NCI-H2196 (cell line): ENCODE results near the gene HLF.
A peak's percentile ranks its signal among the peaks of the same experiment; 100 is the strongest.

Experiments
- DNase-seq: peaks from one replicate; lab custom pipeline; 2025; ENCODE audit not compliant: unreplicated experiment; lab: John Stamatoyannopoulos, UW

HLF gene

GRCh38 chr17:55254375-55254774, 10.4 kb upstream of the HLF start:
- no peak for DNase-seq

- no peak for DNase-seq
Measured at GRCh38 chr17:55258578-55259135, 6.1 kb upstream of the HLF start.

- no peak for DNase-seq
Measured at GRCh38 chr17:55259684-55260111, 5.1 kb upstream of the HLF start.

- no peak for DNase-seq
Measured at GRCh38 chr17:55261311-55261710, 3.4 kb upstream of the HLF start.

- DNase-seq = no peak
Measured at GRCh38 chr17:55263569-55264277, 1.0 kb upstream of the HLF start.

GRCh38 chr17:55264278-55264644, 499 bp upstream of the HLF start:
- DNase-seq = no peak

- DNase-seq = no peak
Measured at GRCh38 chr17:55265311-55266021, 706 bp downstream of the HLF start.

- no peak for DNase-seq
Measured at GRCh38 chr17:55266051-55266957, 1.5 kb downstream of the HLF start.

GRCh38 chr17:55266958-55267688, 2.4 kb downstream of the HLF start:
- DNase-seq = no peak

- DNase-seq = no peak
Measured at GRCh38 chr17:55267777-55268648, 3.3 kb downstream of the HLF start.

GRCh38 chr17:55268649-55269480, 4.1 kb downstream of the HLF start:
- no peak for DNase-seq

- DNase-seq = no peak
Measured at GRCh38 chr17:55269894-55270293, 5.1 kb downstream of the HLF start.

GRCh38 chr17:55271223-55271571, 6.4 kb downstream of the HLF start:
- no peak for DNase-seq

GRCh38 chr17:55271958-55272710, 7.4 kb downstream of the HLF start:
- DNase-seq = no peak

- no peak for DNase-seq
Measured at GRCh38 chr17:55272711-55273578, 8.2 kb downstream of the HLF start.

GRCh38 chr17:55273579-55274354, 9.0 kb downstream of the HLF start:
- DNase-seq = peak; percentile 33
